SK-N-SH treated with all-trans-retinoic acid at 6 μM for 48 hours (cell line): ENCODE results near the gene PMM1.

Experiments
- ARNTL ChIP-seq: fragments of 450-650 bp; formaldehyde crosslinking; IDR thresholded peaks from 2 replicates; pipeline ENCODE4 v1.5.0; 2020; ENCODE audit warnings: low read depth, mild to moderate bottlenecking, moderate library complexity, borderline replicate concordance
- BACH2 ChIP-seq: fragments of 250-450 bp; sonication (Bioruptor Pico); IDR thresholded peaks from 2 replicates; pipeline ENCODE4 v1.9.0; 2021; ENCODE audit warnings: mild to moderate bottlenecking, borderline replicate concordance
- ESRRG ChIP-seq: fragments of 250-450 bp; sonication (Bioruptor Pico); IDR thresholded peaks from 2 replicates; pipeline ENCODE4 v1.6.1; 2021; ENCODE audit warnings: mild to moderate bottlenecking
- OSR1 ChIP-seq: fragments of 250-450 bp; sonication (Bioruptor Pico); IDR thresholded peaks from 2 replicates; pipeline ENCODE4 v1.8.0; 2022; ENCODE audit warnings: moderate library complexity, mild to moderate bottlenecking, inconsistent platforms
- RARB ChIP-seq: fragments of 250-450 bp; sonication (Bioruptor Pico); IDR thresholded peaks from 2 replicates; pipeline ENCODE4 v1.8.0; 2021; ENCODE audit warnings: mild to moderate bottlenecking, moderate library complexity
- ZC3H10 ChIP-seq: fragments of 250-450 bp; sonication (Bioruptor Pico); IDR thresholded peaks from 2 replicates; pipeline ENCODE4 v1.5.1; 2021; ENCODE audit warnings: mild to moderate bottlenecking, moderate library complexity
- ZFP3 ChIP-seq: fragments of 250-450 bp; sonication (Bioruptor Pico); IDR thresholded peaks from 2 replicates; pipeline ENCODE4 v1.5.0; 2020; ENCODE audit warnings: mild to moderate bottlenecking, moderate library complexity
- ZFP30 ChIP-seq: fragments of 450-650 bp; formaldehyde crosslinking; IDR thresholded peaks from 2 replicates; pipeline ENCODE4 v1.5.0; 2022; ENCODE audit warnings: mild to moderate bottlenecking, moderate library complexity
- TF ChIP-seq, protein P1 (sequence below): fragments of 250-450 bp; sonication (Bioruptor Pico); IDR thresholded peaks from 2 replicates; pipeline ENCODE4 v1.5.0; 2020; ENCODE audit warnings: mild to moderate bottlenecking, moderate library complexity
- TF ChIP-seq, protein P2 (sequence below): fragments of 250-450 bp; sonication (Bioruptor Pico); IDR thresholded peaks from 2 replicates; pipeline ENCODE4 v1.8.0; 2020; ENCODE audit warnings: mild to moderate bottlenecking, moderate library complexity, borderline replicate concordance
- TF ChIP-seq, protein P3 (sequence below): fragments of 250-450 bp; sonication (Bioruptor Pico); IDR thresholded peaks from 2 replicates; pipeline ENCODE4 v1.8.0; 2021; ENCODE audit warnings: low read depth, mild to moderate bottlenecking, moderate library complexity, borderline replicate concordance

DNA sequence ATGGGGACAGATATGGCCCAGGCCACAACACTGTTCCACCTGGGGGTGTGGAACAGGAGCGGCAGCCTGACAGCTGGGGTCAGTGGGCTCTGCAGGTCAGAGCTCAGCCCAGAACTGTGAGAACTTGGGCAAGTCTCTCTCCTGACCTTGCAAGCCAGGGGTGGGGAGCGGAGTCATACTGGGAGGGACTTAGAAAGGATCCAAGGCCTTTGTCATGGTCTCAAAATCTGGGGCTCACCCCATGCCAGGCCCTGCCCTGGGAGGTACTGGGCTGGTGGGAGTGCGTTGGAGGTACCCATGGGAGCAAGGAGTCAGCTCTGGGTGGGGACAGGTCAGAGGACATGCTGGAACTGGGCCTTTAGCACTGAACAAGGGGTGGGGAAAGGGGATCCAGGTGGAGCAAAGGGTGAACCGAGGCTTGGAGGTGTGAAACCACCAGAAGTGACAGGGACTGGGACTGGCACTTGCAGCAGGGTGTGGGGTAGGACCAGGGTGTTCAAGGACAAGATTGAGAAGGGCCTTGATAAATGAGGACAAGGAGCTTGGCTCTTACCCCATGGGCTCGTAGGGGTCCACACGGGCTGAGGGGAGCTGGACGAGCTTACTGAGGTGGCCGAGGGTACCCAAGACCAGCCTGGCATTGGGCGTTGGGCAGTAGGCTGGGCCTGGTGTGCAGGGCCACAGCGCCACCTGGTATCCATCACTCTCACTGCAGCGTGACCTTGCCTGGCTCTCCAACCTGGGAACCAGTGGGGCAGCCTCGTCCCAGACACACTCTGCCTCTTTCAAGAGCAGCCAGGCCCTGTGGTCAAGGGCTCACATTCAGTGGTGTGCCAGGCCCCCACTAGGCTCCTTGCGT lies 7.4 kb upstream of the PMM1 start:
- no peak for TF ChIP-seq RARB (CRISPR knock-in tag)
- TF ChIP-seq ARNTL (CRISPR knock-in tag) = no peak
- no peak for TF ChIP-seq OSR1 (CRISPR knock-in tag)
- TF ChIP-seq, protein P1, sequence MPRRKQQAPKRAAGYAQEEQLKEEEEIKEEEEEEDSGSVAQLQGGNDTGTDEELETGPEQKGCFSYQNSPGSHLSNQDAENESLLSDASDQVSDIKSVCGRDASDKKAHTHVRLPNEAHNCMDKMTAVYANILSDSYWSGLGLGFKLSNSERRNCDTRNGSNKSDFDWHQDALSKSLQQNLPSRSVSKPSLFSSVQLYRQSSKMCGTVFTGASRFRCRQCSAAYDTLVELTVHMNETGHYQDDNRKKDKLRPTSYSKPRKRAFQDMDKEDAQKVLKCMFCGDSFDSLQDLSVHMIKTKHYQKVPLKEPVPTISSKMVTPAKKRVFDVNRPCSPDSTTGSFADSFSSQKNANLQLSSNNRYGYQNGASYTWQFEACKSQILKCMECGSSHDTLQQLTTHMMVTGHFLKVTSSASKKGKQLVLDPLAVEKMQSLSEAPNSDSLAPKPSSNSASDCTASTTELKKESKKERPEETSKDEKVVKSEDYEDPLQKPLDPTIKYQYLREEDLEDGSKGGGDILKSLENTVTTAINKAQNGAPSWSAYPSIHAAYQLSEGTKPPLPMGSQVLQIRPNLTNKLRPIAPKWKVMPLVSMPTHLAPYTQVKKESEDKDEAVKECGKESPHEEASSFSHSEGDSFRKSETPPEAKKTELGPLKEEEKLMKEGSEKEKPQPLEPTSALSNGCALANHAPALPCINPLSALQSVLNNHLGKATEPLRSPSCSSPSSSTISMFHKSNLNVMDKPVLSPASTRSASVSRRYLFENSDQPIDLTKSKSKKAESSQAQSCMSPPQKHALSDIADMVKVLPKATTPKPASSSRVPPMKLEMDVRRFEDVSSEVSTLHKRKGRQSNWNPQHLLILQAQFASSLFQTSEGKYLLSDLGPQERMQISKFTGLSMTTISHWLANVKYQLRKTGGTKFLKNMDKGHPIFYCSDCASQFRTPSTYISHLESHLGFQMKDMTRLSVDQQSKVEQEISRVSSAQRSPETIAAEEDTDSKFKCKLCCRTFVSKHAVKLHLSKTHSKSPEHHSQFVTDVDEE = no peak
- no peak for TF ChIP-seq ZC3H10 (CRISPR knock-in tag)
- no peak for TF ChIP-seq ZFP30
- no peak for TF ChIP-seq BACH2 (CRISPR knock-in tag)
- TF ChIP-seq, protein P2, sequence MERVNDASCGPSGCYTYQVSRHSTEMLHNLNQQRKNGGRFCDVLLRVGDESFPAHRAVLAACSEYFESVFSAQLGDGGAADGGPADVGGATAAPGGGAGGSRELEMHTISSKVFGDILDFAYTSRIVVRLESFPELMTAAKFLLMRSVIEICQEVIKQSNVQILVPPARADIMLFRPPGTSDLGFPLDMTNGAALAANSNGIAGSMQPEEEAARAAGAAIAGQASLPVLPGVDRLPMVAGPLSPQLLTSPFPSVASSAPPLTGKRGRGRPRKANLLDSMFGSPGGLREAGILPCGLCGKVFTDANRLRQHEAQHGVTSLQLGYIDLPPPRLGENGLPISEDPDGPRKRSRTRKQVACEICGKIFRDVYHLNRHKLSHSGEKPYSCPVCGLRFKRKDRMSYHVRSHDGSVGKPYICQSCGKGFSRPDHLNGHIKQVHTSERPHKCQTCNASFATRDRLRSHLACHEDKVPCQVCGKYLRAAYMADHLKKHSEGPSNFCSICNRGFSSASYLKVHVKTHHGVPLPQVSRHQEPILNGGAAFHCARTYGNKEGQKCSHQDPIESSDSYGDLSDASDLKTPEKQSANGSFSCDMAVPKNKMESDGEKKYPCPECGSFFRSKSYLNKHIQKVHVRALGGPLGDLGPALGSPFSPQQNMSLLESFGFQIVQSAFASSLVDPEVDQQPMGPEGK = no peak
- TF ChIP-seq ZFP3 (CRISPR knock-in tag) = no peak
- no peak for TF ChIP-seq ESRRG (CRISPR knock-in tag)
- TF ChIP-seq, protein P3, sequence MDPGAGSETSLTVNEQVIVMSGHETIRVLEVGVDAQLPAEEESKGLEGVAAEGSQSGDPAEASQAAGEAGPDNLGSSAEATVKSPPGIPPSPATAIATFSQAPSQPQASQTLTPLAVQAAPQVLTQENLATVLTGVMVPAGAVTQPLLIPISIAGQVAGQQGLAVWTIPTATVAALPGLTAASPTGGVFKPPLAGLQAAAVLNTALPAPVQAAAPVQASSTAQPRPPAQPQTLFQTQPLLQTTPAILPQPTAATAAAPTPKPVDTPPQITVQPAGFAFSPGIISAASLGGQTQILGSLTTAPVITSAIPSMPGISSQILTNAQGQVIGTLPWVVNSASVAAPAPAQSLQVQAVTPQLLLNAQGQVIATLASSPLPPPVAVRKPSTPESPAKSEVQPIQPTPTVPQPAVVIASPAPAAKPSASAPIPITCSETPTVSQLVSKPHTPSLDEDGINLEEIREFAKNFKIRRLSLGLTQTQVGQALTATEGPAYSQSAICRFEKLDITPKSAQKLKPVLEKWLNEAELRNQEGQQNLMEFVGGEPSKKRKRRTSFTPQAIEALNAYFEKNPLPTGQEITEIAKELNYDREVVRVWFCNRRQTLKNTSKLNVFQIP (CRISPR knock-in tag) = no peak
